Smooth muscle cell of trachea (primary cell): ENCODE measurements around the gene THG1L. TPM values are rescaled to one million over a fixed set of nuclear protein-coding genes. Genes with fewer than 3 reads are reported as not detected.

ENCODE experiments used
- total RNA-seq: library from RNA; depleted of rRNA; stranded (reverse); fragments of >200 nt; gene quantifications from 2 replicates; pipeline ENCODE4 v1.2.1, GENCODE V29; 2014

The THG1L gene
- total RNA-seq, result 21.4 and 24.1 TPM in 2 replicates

GRCh38 chr5:157731272-157732129 lies at the start of gene THG1L:
TSS of gene THG1L (plus strand) at chr5:157731420. CDS start at chr5:157731441, 21 bp downstream.

GRCh38 chr5:157743163-157744050 lies 12.2 kb downstream of the THG1L start, which contains the start of gene LSM11:
TSS of gene LSM11 (plus strand) at chr5:157743712. CDS start at chr5:157743751, 39 bp downstream.

Other genes with a start within 250 kb of the THG1L start
- gene ADAM19, start 155.6 kb upstream of the THG1L start, total RNA-seq, result 9.7 and 14.2 TPM in 2 replicates
- under 0.01 TPM in 1 of 2 replicates, not detected in the other for gene SOX30, start 79.0 kb upstream of the THG1L start, total RNA-seq
- gene C5orf52, start 59.9 kb upstream of the THG1L start, total RNA-seq, result not detected in 2 replicates
- 3.1 and 3.5 TPM in 2 replicates for gene LSM11, start 12.3 kb downstream of the THG1L start, total RNA-seq
- gene CLINT1, start 127.7 kb downstream of the THG1L start, total RNA-seq, result 84.5 and 95.8 TPM in 2 replicates